Peyer's patch (tissue), 4 donors: Measurements from ENCODE around the gene DDX50.

Experiments
- POLR2A ChIP-seq, 2 donors: fragments of 450-650 bp; IDR thresholded peaks; one replicate each; pipeline ENCODE4 v1.5.1; 2017; ENCODE audit warnings: antibody characterized with exemption in 2 of 2, mild to moderate bottlenecking in 2 of 2, moderate library complexity in 2 of 2
- TF ChIP-seq, protein P1 (sequence below), 6 experiments: fragments of 450-650 bp in 4 of 6; fragments of 200-600 bp in 2 of 6; sonication (generic) in 1 of 6; IDR thresholded peaks; one replicate each; pipeline ENCODE4 v1.5.1; 2017 to 2019; ENCODE audit warnings: antibody characterized with exemption in 6 of 6, mild to moderate bottlenecking in 3 of 6, moderate library complexity in 1 of 6

DNA sequence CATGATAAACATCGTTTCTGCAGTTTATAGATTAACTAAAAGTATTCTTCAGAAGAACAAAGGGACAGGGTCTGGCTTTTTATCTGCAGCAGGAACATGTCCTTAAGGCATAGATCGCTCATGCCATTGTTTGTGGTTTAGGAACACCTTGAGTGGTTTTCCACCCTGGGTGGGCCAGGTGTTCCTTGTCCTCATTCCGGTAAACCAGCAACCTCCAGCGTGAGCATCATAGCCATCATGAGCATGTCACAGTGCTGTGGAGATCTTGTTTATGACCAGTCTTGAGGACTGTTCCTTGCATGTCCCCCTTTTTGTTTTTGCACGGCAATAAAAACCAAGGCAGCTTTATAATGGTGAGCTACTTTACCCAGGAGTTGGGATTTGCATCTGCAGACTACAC, 39.9 kb upstream of the DDX50 start:
- TF ChIP-seq, protein P1, sequence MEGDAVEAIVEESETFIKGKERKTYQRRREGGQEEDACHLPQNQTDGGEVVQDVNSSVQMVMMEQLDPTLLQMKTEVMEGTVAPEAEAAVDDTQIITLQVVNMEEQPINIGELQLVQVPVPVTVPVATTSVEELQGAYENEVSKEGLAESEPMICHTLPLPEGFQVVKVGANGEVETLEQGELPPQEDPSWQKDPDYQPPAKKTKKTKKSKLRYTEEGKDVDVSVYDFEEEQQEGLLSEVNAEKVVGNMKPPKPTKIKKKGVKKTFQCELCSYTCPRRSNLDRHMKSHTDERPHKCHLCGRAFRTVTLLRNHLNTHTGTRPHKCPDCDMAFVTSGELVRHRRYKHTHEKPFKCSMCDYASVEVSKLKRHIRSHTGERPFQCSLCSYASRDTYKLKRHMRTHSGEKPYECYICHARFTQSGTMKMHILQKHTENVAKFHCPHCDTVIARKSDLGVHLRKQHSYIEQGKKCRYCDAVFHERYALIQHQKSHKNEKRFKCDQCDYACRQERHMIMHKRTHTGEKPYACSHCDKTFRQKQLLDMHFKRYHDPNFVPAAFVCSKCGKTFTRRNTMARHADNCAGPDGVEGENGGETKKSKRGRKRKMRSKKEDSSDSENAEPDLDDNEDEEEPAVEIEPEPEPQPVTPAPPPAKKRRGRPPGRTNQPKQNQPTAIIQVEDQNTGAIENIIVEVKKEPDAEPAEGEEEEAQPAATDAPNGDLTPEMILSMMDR (IDR thresholded peaks at IDR 0.05) = no peak
- no peak for TF ChIP-seq POLR2A (IDR thresholded peaks at IDR 0.05)
